HG03175 (cell line): ENCODE measurements around the gene LMX1B.

Source experiments
- ATAC-seq: cut with Tn5 transposase; IDR thresholded peaks from one replicate; pipeline ENCODE4 v1.9.1; 2021; ENCODE audit warnings: mild to moderate bottlenecking, moderate library complexity; ENCODE audit not compliant: unreplicated experiment

The LMX1B gene

DNA sequence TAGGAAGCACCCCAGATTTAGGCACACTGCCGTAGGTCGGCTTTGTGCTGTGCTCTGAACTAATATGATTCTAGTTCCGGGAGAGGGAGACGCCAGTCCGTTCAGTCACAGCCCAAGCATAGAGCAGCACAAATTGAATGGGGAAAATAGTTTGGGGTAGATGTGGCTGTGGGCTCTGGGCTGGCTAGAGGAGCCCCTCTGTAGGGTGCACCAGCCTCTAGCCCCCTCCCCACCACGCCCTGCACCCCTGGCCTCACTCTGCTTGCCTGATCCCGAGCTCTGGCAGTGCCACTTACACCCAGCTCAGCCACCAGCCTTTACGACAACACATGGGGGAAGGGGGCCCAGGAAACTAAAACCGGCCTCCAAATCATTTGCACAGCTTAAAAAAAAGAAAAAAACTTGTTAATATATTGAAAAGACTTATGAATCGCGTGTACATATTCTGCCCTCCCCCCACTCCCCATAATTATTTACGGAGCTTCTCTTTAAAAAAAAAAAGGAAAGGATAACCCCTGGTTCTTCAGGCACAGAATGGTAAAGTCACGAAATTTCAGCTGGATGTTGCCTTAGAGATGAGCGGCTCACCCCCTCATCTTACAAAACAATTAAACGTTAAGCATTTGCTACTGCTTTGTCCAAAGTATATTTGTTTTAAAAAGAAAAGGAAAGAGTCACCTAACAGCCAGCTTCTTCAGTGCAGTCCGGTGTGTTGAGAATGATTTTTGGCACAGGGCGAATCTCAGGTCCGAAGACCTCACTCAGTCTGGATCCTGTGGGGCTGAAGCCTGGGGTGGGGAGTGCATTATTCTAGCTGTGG is 3.5 kb downstream of the LMX1B start:
- no peak for ATAC-seq

DNA sequence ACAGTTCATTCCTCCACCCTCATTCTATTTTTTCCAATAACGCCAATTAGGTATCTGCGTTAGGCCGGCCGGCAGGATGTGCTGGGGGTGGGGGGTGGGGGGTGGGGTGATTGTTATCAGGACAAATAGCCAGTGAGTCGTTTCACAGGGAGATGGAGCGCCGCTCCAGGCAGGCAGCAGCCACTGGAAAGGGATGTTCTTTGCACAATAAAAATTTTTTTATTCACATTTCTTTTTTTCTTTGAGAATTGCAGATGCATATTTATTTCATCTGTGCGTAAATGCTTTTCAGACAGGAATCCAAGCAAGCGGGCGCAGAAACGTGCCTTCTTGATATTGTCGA is 4.1 kb downstream of the LMX1B start:
- ATAC-seq = no peak

DNA sequence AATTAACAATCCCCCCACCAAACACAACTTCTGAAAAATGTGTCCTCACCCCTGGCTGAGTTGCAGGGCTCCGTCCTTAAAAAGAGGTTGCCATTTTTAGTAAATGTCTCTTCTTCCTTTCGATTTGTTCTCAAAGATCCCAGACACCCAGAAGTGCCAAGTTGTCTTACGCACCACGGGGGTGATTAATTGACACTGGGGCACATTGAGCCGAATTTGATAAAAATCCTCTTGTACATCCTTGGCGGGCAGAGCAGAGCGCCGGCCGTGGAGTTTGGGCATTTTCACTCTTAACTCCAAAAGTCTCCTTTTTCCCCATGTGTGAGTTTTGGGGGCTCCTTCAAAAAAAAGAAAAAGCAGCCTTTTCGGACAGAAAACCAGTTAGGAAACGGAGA is 4.5 kb downstream of the LMX1B start:
- no peak for ATAC-seq

DNA sequence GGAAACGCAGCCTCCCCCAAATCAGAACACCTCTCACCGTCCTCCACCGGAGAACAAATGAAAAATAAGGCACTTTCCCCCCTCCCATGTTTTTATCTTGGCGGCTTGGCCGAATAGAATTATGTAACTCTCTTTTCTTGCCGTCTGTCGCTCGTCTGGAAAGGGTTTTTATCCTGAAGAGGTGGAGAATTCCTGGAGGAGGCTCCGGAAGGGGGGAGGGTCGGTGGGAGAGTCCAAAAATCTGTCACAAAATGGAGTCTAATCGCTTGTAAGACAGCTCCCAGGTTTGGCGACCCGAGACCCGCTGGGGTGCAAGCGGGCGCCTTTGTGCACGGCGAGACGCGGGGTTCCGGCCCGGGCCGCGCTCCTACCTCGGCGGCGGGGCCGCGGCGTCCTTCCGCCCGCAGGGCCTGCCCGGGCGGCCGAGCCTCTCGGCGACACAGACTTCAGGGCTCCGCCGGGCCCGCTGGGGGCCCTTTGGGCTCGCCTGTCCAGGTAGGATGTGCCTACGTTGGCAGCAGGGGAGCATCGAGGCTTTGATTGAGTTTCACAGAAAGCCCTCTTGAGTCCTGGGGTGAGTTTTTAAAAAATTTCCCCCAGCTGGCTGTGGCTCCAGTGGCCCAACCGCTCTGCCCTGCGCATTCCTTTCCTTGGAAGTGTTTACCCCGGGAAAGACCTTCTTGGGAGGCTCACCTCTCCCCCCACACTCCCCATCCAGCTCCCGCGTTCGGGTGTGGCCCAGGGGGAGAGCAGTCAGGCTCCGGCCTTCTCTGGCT is 5.0 kb downstream of the LMX1B start:
- no peak for ATAC-seq

DNA sequence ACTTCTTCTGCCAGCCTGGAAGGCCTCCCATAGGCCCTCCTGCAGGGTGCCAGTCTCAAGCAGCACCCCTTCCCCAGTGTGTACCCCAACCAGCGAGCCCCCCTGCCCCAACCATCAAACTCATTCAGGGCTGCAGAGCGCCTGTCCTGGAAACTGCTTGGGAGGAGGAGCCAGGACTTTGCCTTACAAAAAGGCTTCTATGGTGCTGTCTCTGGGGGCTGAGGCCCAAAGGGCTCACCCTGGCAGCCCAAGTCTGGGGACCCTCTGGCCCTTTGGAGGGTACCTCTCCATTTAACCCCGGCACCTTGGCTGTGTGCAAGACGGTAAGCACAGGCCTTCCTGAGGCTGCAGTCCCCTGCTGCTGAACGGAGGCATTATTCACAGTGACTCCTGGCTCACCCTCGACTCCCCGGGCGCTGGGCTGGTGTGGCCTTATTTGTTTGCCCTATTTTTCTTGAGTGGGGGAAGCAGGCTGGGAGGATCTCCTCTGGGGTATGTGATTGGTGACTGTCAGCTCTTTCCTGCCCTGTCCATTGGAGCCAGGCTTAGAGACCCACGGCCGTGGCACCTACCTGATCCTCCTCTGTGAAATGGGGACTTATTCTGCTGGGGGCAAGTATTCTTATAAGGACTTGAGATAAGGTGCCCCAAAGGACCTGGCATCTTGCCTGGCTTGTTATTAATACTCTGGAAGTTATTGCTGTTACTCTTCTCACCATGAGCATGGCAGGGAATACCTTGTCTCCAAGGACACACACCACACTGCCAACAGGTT is 5.8 kb downstream of the LMX1B start:
- no peak for ATAC-seq

DNA sequence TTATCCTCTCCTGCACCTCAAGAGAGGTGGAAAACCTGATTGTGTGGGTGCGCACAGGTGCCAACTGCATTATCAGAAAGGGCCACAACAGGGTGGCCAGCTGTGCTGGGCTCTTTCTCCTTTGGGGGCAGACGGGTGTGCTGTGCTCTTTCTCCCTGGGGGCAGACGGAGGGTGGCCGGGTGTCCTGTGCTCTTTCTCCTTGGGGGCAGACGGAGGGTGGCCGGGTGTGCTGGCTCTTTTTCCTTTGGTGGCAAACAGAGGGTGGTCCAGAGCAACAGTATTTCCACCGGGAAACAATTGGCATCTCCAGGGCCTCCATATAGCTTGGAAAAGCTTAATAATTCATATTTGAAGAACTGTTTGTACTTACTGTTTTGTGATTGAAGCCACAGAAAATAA is 6.8 kb downstream of the LMX1B start:
- no peak for ATAC-seq

DNA sequence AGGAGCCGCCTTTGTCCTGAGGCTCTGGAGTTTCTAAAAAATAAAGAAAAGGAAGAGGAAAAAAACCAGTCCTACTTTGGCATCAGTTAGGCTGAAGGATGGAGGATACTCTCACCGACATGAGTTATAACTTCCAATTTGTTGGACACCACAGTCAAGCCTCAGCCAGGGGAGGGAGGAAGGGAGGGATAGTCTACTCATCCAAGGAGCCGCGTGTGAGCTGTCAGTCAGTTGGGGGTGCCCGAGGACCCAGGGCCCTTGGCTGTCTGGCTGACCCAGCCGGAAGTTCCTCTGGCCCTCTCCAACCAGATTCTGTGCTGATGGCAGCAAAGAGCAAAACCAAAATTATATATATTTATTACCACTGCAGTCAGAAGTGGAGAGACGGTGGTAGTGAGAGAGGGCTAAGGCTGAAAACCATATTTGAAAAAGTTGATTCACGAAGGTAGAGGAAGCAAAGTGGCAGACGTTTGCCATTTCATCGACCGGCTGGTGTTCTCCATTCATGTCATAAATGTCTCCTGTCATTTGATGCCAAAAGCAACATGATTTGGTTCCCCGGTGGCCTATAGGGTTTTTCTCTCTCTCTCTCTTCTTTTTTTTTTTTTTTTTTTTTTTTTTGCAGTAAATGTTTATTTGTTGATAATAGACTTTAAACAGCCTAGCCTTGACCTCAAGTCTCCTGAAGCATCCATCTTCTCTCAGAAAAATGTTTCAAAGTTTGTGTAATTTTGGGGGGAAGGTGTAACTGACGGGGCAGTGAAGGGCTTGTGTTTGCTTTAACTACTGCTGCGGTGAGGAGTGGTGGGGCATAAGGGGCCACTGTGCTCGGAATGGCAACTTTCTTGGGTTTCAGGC is 7.6 kb downstream of the LMX1B start:
- ATAC-seq = no peak

DNA sequence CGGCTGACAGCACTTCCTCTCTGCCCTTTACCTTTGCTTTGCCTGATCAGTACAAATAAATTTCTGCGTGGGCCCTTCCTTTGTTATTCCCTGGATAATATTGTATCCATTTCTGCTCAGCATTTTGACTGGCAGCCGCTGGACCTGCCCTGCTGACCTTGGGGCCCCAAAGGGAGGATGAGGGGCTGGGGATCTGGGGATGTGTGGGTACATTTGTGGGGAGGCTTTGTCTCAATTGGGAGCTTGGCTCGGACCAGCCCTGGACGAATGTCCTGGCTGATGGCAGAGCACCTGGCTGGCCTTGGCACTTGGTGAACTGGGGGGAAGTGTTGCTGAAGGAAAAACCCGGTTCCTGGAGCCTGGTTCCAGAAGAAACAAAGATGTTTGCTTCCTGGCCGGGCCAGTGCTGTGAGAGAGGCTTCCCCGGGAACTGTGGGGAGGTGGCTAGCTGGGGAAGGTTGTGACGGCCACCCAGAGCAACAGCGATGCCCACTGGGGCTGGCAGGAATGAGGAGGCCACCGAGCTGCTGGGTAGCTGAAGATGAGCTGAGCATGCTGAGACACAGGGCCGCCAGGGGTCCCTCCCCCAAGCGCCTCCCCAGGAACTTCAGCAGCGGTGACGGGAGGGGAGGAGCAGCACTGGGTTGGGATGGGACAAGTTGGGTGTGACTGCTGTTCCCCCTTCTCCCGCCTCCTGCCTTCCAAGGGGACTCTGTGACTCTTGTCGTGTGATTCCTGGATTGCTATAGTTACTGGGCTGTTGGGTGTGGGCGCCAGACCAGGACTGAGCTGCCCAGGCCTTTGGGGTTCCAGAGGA is 8.4 kb downstream of the LMX1B start:
- ATAC-seq = no peak

DNA sequence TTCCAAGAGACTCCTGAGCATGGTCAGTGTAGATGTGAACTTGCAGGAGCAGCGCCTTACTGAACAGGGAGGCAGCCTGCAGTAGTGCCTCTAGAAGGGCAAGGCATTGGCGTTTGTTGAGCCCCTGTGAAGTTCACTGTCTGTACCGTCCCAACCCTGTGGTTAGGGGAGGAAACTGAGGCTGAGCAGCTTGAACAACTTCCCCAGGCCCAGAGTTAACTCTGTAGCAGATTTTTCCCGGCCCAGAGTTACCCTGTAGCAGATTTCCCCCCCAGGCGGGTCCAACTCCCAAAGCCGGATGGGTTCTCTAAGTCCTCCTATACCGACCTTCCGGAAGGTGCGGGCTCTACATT is 9.6 kb downstream of the LMX1B start:
- ATAC-seq = no peak

DNA sequence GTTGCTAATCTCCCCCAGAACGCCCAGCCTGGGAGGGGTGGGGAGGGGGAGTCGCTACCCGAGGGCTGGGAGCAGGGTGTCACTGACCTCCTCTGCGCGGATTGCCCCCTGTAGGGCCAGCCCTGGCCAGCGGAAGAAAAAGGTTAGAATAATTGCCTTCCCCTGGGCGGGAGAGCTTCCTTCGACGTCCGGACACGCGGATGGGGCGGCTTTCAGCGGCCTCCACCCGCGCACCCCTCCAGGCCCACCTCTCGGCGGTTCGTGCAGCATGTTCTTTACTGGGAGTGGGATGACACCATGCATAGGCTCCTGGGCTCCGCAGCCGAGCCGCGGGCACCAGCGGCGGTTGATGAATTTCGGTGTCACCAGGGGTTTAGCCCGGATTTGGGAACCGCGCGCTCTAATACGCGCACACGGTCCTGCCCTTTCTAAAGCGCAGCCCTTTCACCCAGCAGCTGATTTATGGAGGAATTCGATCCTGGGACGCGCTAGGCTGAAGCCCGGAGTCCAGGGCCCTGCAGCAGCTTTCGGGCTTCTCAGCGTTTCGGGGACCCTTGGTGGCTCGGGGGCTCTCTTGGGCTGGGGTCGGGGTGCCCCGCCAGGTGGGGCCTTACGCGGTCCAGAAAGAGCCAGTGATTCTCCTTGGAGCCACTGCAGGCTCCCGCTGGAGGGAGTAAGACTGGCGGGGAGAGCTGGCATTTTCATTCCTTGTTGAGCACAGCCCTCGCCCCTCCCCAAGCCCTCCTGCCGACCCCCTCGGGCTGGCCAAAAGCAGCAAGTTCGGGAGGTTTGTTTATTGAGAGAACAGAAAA is 10.1 kb downstream of the LMX1B start:
- ATAC-seq = no peak

DNA sequence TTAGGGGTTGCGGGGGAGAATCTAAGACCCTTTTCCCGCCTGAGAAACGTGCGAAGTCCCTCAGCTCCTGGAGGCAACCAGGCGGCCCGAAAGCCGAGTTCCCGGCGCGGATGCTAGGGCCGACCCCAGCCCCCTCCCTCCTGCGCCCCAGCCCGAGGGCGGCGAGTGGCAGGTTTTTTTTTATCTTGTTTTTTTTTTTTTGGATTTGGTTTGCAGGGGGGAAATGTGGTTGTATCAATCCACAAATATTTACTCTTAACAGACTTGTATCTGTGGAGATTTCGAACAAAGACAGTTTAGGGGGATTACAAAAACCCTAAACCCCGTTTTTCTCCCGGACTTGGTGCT is 10.7 kb downstream of the LMX1B start:
- no peak for ATAC-seq

DNA sequence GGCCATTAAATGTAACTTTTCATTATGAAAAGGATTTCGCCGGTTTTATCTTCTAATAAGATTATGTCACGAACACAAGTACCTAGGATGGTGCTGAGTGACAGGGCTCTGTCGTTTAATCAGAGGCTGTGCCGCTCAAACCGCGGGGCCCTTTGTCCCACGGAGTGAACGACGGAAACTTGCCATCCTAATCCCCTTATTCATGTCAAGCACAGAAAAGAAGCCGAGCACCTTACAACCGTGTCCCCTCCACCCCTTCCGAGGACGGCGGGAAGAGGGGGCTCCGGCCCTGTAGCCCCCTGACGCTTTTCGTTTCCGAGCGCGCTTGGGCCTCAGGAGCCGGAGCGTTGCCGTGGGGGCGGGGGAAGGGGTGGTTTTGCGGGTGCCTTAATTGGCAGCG is 11.2 kb downstream of the LMX1B start:
- no peak for ATAC-seq

DNA sequence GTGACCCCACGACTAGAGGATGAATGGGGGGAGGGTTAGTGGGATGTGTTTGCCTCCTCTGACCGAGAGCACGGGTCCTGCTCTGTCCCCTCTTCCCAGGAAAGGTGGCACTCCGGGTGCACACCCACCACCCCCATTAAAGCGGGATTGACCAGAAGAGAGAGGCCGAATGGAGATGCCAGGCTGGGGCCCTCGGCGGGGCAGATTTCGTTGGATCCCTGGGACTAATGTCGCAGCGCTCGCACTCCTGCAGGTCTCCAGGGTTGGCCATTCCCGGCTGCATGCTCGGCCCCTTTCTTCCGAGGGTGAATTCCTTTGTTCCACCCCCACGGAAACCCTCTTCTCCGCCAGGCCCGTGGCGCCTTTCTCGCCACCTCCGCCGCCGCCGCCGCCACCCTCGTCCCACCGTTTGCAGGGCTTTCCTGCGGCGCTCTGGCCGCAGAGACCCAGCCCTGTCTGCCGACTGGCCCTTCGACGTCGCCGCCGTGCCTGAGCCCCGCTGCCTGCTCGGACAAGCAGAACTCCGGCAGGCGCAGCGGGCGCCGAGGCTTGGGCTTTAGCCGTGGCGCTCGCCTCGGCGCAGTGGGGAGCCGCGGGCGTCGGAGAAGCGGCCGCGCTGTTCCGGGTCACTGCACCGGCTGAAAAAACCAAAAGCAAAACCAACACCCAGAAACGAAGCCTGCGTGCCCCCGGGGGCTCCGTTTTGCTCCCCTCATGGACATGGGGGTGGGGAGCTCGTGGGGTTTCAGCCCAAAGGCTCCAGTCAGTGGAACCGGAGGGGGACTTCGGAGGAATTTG is 11.8 kb downstream of the LMX1B start:
- no peak for ATAC-seq

DNA sequence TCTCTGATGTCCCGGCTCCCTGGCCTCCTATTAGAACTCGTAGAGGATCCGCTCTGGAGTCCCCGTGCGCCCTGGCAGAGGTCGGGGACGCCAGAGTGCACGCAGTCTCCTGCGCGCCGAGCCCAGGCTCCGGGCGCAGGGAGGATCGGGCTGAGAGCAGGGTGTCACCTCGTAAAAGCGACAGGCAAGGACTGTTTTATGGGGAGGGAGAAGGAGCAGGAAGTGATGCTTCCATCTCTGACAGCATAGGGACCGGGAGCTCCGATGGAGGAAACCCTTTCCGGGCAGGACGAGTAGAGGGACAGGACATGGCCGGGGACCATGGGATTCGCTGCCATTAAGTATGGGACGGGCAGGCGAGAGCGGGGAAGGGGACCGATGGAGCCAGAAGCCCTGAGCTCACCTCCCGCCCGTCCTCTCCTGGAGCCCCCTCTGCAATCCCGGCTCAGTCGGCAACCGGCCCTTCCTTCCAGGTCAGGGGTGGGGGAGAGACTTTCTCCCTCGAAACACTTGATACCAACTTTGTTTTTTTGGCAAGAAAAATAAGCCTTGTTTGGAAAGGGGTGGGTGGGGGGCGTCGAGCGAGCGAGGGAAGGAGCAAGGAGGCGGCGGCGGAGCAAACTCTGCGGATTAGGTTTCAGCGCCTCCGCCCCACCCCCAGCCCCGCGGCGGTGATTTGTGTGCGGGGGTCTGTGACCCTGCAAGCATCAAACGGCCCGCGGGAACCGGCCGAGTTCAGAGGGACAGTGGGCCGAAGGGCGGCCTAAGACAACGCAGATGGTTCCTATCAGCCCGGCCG is 12.6 kb downstream of the LMX1B start:
- no peak for ATAC-seq

DNA sequence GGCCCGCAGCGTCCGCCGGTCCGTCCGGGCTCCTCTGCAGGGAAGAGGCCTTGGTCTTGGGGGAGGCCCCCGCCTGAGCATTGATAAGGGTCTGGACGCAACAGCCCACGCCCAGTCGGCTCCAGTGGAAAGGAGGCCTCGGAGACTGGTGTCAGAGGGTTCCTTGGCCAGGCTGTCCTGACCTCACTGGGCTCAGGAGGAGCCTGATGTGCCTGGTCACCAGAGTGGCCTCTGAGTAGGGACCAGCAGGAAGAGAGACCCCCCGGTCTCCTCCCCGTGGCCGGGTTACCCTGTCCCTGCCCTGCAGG is 13.2 kb downstream of the LMX1B start:
- ATAC-seq = no peak

DNA sequence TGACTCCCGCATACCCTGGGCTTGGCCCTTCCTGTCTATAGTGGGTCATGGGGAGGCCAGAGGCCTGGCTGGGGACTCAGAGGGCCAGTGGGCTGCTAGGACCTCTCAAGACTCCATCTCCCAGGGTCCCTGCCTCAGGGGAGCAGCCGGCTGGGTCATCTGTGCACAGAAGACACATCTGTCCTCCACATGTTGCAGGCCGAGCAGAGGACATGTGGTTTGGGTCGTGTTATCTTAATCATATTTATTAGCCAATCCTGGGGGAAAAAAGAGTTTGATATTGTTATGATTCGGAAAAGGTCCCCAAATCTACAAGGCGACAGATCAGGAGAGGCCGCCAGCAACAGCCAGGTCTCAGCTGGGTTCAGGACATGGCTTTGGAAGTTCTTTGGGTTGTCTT is 14.4 kb downstream of the LMX1B start:
- ATAC-seq = no peak

DNA sequence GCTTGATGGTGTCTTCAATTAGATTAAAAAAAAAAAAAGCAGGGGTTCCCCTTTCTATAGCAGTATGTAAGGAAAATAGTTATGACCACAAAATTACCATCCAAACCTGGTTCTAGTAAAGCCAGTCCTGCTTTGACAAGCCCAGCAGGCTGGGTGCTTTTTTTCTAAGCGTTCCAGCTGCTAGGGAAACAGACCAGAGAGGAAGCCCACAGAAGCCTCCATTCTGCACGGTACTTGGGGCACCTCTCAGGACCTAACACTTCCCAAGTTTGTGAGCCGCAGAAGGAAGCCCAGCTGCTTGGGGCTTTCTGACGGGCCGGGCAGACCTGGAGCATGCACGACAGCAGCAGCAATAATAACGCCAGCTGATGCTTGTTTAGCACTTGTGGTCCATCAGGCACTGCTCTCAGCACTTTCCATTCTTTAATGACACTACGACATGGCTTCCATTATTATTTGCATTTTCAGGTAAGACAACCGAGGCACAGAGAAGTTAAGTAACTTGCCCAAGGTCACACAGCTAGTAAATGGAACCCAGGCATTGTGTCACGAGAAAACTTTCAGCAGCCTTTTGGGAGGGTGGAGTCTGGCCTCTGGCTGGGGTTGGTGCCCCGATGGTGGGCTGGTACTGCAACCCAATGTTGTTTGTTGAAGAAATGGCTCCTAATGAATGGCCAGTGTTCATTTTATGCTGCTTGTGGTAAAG is 15.4 kb downstream of the LMX1B start:
- ATAC-seq = no peak
